GM23248 (cell line): ENCODE measurements around the gene KIF16B. TPM values are rescaled to one million over a fixed set of nuclear protein-coding genes. Genes with fewer than 3 reads are reported as not detected.
A peak's percentile ranks its signal among the peaks of the same experiment; 100 is the strongest.

Experiments
- DNase-seq: peaks from one replicate; pipeline ENCODE4 v3.0.0-alpha.2; 2015
- H2AFZ ChIP-seq: fragments of 200-600 bp; sonication (generic); 2 replicates; pipeline ENCODE4 v1.6.1; 2016; ENCODE audit warnings: antibody characterized with exemption
- H3F3A ChIP-seq: fragments of 200-600 bp; sonication (generic); 2 replicates; pipeline ENCODE4 v1.6.1; 2016; ENCODE audit warnings: mild to moderate bottlenecking, antibody characterized with exemption, mixed run types; ENCODE audit not compliant: insufficient read depth
- H3K27ac ChIP-seq: fragments of 200-600 bp; sonication (generic); 2 replicates; pipeline ENCODE4 v1.5.1; 2016; ENCODE audit warnings: mild to moderate bottlenecking
- H3K27me3 ChIP-seq: fragments of 200-600 bp; sonication (generic); replicated peaks from 2 replicates; pipeline ENCODE4 v1.6.1; 2016; ENCODE audit warnings: mild to moderate bottlenecking; ENCODE audit not compliant: insufficient read depth
- H3K36me3 ChIP-seq: fragments of 200-600 bp; sonication (generic); 2 replicates; pipeline ENCODE4 v1.6.1; 2016; ENCODE audit warnings: low read depth, mild to moderate bottlenecking
- H3K4me1 ChIP-seq: fragments of 200-600 bp; sonication (generic); 2 replicates; pipeline ENCODE4 v1.6.1; 2016; ENCODE audit warnings: mild to moderate bottlenecking; ENCODE audit not compliant: insufficient read depth
- H3K4me2 ChIP-seq: fragments of 200-600 bp; sonication (generic); one replicate; pipeline ENCODE4 v1.6.1; 2016; ENCODE audit warnings: mild to moderate bottlenecking; ENCODE audit not compliant: unreplicated experiment
- H3K4me3 ChIP-seq: fragments of 200-600 bp; sonication (generic); 2 replicates; pipeline ENCODE4 v1.5.1; 2016; ENCODE audit warnings: mild to moderate bottlenecking
- H3K79me2 ChIP-seq: fragments of 200-600 bp; sonication (generic); 2 replicates; pipeline ENCODE4 v1.6.1; 2016; ENCODE audit warnings: mild to moderate bottlenecking; ENCODE audit not compliant: insufficient read depth
- H3K9ac ChIP-seq: fragments of 200-600 bp; sonication (generic); 2 replicates; pipeline ENCODE4 v1.6.1; 2016; ENCODE audit warnings: mild to moderate bottlenecking
- H3K9me2 ChIP-seq: fragments of 200-600 bp; sonication (generic); 2 replicates; pipeline ENCODE4 v1.6.1; 2016; ENCODE audit warnings: mixed run types, mild to moderate bottlenecking, moderate library complexity; ENCODE audit not compliant: insufficient read depth
- H3K9me3 ChIP-seq: fragments of 200-600 bp; sonication (generic); one replicate; pipeline ENCODE4 v1.6.1; 2017; ENCODE audit warnings: low read depth
- H4K20me1 ChIP-seq: fragments of 200-600 bp; sonication (generic); 2 replicates; pipeline ENCODE4 v1.6.0; 2016; ENCODE audit not compliant: insufficient read depth
- EZH2 ChIP-seq: fragments of 200-600 bp; sonication (generic); IDR thresholded peaks from 2 replicates; pipeline ENCODE4 v1.6.1; 2018; ENCODE audit warnings: antibody characterized with exemption, mild to moderate bottlenecking; ENCODE audit not compliant: insufficient read depth, poor library complexity, severe bottlenecking
- EZH2phosphoT487 ChIP-seq: fragments of 200-600 bp; sonication (generic); IDR thresholded peaks from 2 replicates; pipeline ENCODE4 v1.6.1; 2018; ENCODE audit warnings: antibody characterized with exemption, moderate library complexity, mild to moderate bottlenecking, low read depth; ENCODE audit not compliant: insufficient read depth
- WGBS, 2 experiments: methylation state at CpG; one replicate each; pipeline ENCODE4 v1.1.6; 2015 to 2017; ENCODE audit warnings: low lambda C conversion rate in 2 of 2, low coverage in 1 of 2; ENCODE audit errors: missing lambda C conversion rate in 2 of 2; 5-methylcytosine and 5-hydroxymethylcytosine counted together
- in situ Hi-C: fragments of 300-500 bp; cut with MboI; formaldehyde crosslinking; loops from 2 replicates; pipeline ENCODE4 v1.15.0; 2020
- polyA plus RNA-seq: library from polyadenylated mRNA; unstranded; fragments of >200 nt; fragmentation: Nextera tagmentation; extraction: Ambion mirVana; gene quantifications from 2 replicates; pipeline ENCODE4 v1.2.1, GENCODE V29; 2016
- total RNA-seq: library from RNA; depleted of rRNA; stranded (reverse); fragments of >200 nt; shearing (Covaris generic); gene quantifications from 2 replicates; pipeline ENCODE4 v1.2.3, GENCODE V29; 2014

Gene KIF16B
- total and polyA plus RNA-seq, 2 experiments from 2014 or later, result 1.7 to 2.6 TPM

DNA sequence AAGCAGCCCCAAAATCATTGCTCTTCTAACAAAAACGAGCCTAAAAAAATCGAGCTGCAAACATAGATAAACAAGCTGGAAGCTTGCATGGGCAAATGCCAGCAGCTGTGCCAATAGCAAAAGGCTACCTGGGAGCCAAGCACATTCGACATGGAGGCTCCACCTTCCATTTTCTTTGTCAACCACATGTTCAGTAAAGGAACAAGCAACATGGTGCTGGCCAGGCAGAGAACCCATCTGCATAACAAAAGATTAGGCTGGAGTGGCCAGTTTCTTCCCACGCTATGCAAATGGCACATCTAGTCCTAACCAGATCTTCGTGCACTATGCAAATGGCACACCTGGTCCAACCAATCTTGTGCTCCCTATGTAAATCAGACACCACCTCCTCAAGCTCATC, 110.5 kb downstream of the KIF16B start:
- no peak overlapping the region for H3K27ac ChIP-seq
- TF ChIP-seq EZH2phosphoT487, result no peak
- H3K27me3 ChIP-seq, result no peaks in the 10 kb centered on the region
- DNase-seq, result no peak
- peaks cover 10% of the 10 kb centered on the region for H3F3A ChIP-seq
- in situ Hi-C loops, result no loop called here
- H2AFZ ChIP-seq, result no peak overlapping the region
- H3K4me2 ChIP-seq, result no peak overlapping the region
- no peaks in the 10 kb centered on the region for H3K36me3 ChIP-seq
- no peaks in the 10 kb centered on the region for H3K79me2 ChIP-seq
- peaks cover 16% of the 10 kb centered on the region for H3K4me1 ChIP-seq
- 69 to 72% methylated on average over 5 of the region's 5 CpGs for WGBS, 2 experiments
- H4K20me1 ChIP-seq, result no peaks in the 10 kb centered on the region
- no peaks in the 10 kb centered on the region for H3K9me2 ChIP-seq
- no peak overlapping the region for H3K4me3 ChIP-seq
- H3K9ac ChIP-seq, result no peak overlapping the region
- no peaks in the 10 kb centered on the region for H3K9me3 ChIP-seq

DNA sequence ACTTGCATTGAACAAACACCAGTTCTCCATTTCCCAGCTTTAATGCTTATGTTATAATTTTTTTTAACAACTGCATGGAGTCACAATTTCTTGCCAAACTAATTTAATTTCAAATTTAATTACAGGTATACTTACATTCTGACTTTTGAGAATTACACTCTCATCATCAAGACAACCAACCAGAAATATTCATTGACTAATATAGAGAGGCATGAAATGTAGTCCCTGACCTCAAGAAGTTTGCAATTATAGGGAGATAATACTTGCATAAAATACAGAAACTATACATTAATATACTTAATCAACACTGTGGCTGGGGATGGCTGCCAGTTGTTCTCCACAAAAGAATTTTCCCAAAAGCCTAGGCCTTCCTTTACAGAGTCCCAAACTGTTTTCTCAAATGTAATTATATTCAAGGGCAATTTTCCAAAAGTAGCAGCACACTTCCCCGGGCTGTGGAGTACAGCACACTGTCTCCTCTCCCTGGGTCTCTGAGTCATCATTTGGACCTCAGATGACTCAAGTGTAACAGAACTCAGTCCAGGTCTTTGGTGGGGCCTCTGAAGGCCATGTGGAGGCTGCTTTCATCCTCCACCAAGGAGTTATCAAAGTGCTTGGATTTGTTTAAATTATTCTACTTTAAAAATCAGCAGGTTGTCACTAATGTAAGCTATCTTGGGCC, 114.1 kb downstream of the KIF16B start:
- no peak for TF ChIP-seq EZH2phosphoT487
- TF ChIP-seq EZH2, result no peak
- H3K27ac ChIP-seq, result peak overlapping the region; percentile 2; the same call in 1 of the 2 replicates
- DNase-seq, result peak; percentile 82
- H3K4me3 ChIP-seq, result no peak overlapping the region
- H3F3A ChIP-seq, result peaks cover 10% of the 10 kb centered on the region
- no peaks in the 10 kb centered on the region for H3K79me2 ChIP-seq
- no peaks in the 10 kb centered on the region for H4K20me1 ChIP-seq
- no peaks in the 10 kb centered on the region for H3K36me3 ChIP-seq
- in situ Hi-C loops, result no loop called here
- H3K27me3 ChIP-seq, result no peaks in the 10 kb centered on the region
- no peak overlapping the region for H2AFZ ChIP-seq
- H3K4me1 ChIP-seq, result peaks cover 16% of the 10 kb centered on the region
- WGBS, 2 experiments, result 0 to 13% methylated on average over 1 of the region's 1 CpG
- H3K9ac ChIP-seq, result no peak overlapping the region
- no peaks in the 10 kb centered on the region for H3K9me2 ChIP-seq
- H3K4me2 ChIP-seq, result no peak overlapping the region
- H3K9me3 ChIP-seq, result no peaks in the 10 kb centered on the region

- H3K9ac ChIP-seq, result no peak overlapping the region
- no peaks in the 10 kb centered on the region for H3K36me3 ChIP-seq
- no peaks in the 10 kb centered on the region for H3K27me3 ChIP-seq
- no peaks in the 10 kb centered on the region for H3K9me3 ChIP-seq
- TF ChIP-seq EZH2 (no peak), EZH2phosphoT487 (no peak)
- WGBS, 2 experiments, result 94 to 95% methylated on average over 5 of the region's 5 CpGs
- no peak overlapping the region for H3K27ac ChIP-seq
- no peak overlapping the region for H3K4me3 ChIP-seq
- DNase-seq, result no peak
- no peaks in the 10 kb centered on the region for H4K20me1 ChIP-seq
- H3K79me2 ChIP-seq, result no peaks in the 10 kb centered on the region
- peaks cover 10% of the 10 kb centered on the region for H3F3A ChIP-seq
- H3K9me2 ChIP-seq, result no peaks in the 10 kb centered on the region
- in situ Hi-C loops, result no loop called here
- no peak overlapping the region for H3K4me2 ChIP-seq
- peaks cover 16% of the 10 kb centered on the region for H3K4me1 ChIP-seq
- H2AFZ ChIP-seq, result no peak overlapping the region
These were observed 115.7 kb downstream of the KIF16B start for GRCh38 chr20:16457514-16457913.

GRCh38 chr20:16455324-16455723, 117.9 kb downstream of the KIF16B start:
- Histone ChIP-seq H3K36me3 (no peaks in the 10 kb centered on the region), H4K20me1 (no peaks in the 10 kb centered on the region), H3K4me1 (peaks cover 16% of the 10 kb centered on the region), H3K27me3 (no peaks in the 10 kb centered on the region), H3K27ac (no peak overlapping the region), H3K4me3 (no peak overlapping the region), H3K9me2 (no peaks in the 10 kb centered on the region), H3K79me2 (no peaks in the 10 kb centered on the region), H3K9me3 (no peaks in the 10 kb centered on the region), H3K4me2 (no peak overlapping the region), H3F3A (peaks cover 10% of the 10 kb centered on the region), H2AFZ (no peak overlapping the region), H3K9ac (no peak overlapping the region)
- no peak for DNase-seq
- TF ChIP-seq EZH2 (no peak), EZH2phosphoT487 (no peak)
- 57 to 73% methylated on average over 1 of the region's 1 CpG for WGBS, 2 experiments
- in situ Hi-C loops, result no loop called here

DNA sequence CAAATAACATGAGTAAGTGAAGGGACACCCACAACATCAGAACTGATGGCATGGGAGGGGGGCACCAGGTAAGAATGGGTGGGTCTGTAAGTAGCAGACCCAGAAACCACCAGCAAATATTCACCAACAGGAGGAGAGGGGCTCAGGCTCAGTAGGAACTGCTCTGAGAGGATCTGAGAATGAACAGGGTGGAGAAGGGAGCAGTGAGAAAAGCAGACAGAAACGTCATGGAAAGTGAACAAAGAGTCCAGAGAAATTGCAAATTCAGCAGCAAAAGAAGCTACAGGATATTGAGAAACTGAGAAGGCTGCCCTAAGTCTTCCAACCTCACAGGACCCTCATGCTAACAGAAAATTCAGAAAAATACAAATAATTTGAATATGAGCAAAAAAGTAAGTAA, 121.3 kb downstream of the KIF16B start:
- H3K79me2 ChIP-seq, result no peaks in the 10 kb centered on the region
- 31 to 47% methylated on average over 1 of the region's 1 CpG for WGBS, 2 experiments
- DNase-seq, result no peak
- no peaks in the 10 kb centered on the region for H3K36me3 ChIP-seq
- TF ChIP-seq EZH2 (no peak), EZH2phosphoT487 (no peak)
- no peak overlapping the region for H3K4me3 ChIP-seq
- no peaks in the 10 kb centered on the region for H3F3A ChIP-seq
- H3K9ac ChIP-seq, result no peak overlapping the region
- H3K27me3 ChIP-seq, result no peaks in the 10 kb centered on the region
- H3K27ac ChIP-seq, result no peak overlapping the region
- no peaks in the 10 kb centered on the region for H3K9me2 ChIP-seq
- no peak overlapping the region for H3K4me2 ChIP-seq
- H4K20me1 ChIP-seq, result no peaks in the 10 kb centered on the region
- no peaks in the 10 kb centered on the region for H3K9me3 ChIP-seq
- H3K4me1 ChIP-seq, result no peaks in the 10 kb centered on the region
- H2AFZ ChIP-seq, result no peak overlapping the region
- in situ Hi-C loops, result no loop called here
